ENCODE data around the gene CYBA. TPM values are rescaled to one million over a fixed set of nuclear protein-coding genes. Genes with fewer than 3 reads are reported as not detected.

The CYBA gene
- polyA plus RNA-seq (ENCODE audit: insufficient read length in 3 of 3), result 100 to 1,000 TPM in 2 of 3 donors, 10 to 100 TPM in 1; 92.4 to 157 (median 142) TPM
- long read RNA-seq, donor 1, transcript CYBA-201 (6 exons, 797 nt), result major isoform, 150 of 195 reads
- long read RNA-seq, donor 1, partial matches to known transcripts, result 39 of 195 reads
- long read RNA-seq, donor 1, other reads (novel, unspliced or antisense), result 0 of 195 reads
- long read RNA-seq, donor 2, transcript CYBA-201 (6 exons, 797 nt), result major isoform, 118 of 154 reads
- long read RNA-seq, donor 2, partial matches to known transcripts, result 31 of 154 reads
- long read RNA-seq, donor 2, other reads (novel, unspliced or antisense), result 0 of 154 reads
- long read RNA-seq, donor 3, transcript CYBA-201 (6 exons, 797 nt), result major isoform, 227 of 286 reads
- long read RNA-seq, donor 3, transcript CYBA-204 (4 exons, 1,052 nt), result minor isoform, 6 of 286 reads
- long read RNA-seq, donor 3, partial matches to known transcripts, result 51 of 286 reads
- long read RNA-seq, donor 3, other reads (novel, unspliced or antisense), result 0 of 286 reads
- long read RNA-seq, donor 4, transcript CYBA-201 (6 exons, 797 nt), result major isoform, 152 of 193 reads
- long read RNA-seq, donor 4, transcript CYBA-210 (5 exons, 1,415 nt), result minor isoform, 7 of 193 reads
- long read RNA-seq, donor 4, partial matches to known transcripts, result 32 of 193 reads
- long read RNA-seq, donor 4, other reads (novel, unspliced or antisense), result 0 of 193 reads
- long read RNA-seq, donor 5, result 0 reads
- long read RNA-seq, donor 6, transcript CYBA-204 (4 exons, 1,052 nt), result minor isoform, 8 of 170 reads
- long read RNA-seq, donor 6, transcript CYBA-210 (5 exons, 1,415 nt), result minor isoform, 5 of 170 reads
- long read RNA-seq, donor 6, transcript CYBA-201 (6 exons, 797 nt), result major isoform, 131 of 170 reads
- long read RNA-seq, donor 6, partial matches to known transcripts, result 26 of 170 reads
- long read RNA-seq, donor 6, other reads (novel, unspliced or antisense), result 0 of 170 reads
- long read RNA-seq, donor 7, transcript CYBA-210 (5 exons, 1,415 nt), result minor isoform, 9 of 225 reads
- long read RNA-seq, donor 7, transcript CYBA-204 (4 exons, 1,052 nt), result minor isoform, 8 of 225 reads
- long read RNA-seq, donor 7, transcript CYBA-201 (6 exons, 797 nt), result major isoform, 178 of 225 reads
- long read RNA-seq, donor 7, partial matches to known transcripts, result 30 of 225 reads
- long read RNA-seq, donor 7, other reads (novel, unspliced or antisense), result 0 of 225 reads
- long read RNA-seq, donor 8, result 0 reads
- long read RNA-seq, donor 9, transcript CYBA-201 (6 exons, 797 nt), result major isoform, 124 of 163 reads
- long read RNA-seq, donor 9, transcript CYBA-210 (5 exons, 1,415 nt), result minor isoform, 7 of 163 reads
- long read RNA-seq, donor 9, transcript CYBA-204 (4 exons, 1,052 nt), result minor isoform, 12 of 163 reads
- long read RNA-seq, donor 9, partial matches to known transcripts, result 19 of 163 reads
- long read RNA-seq, donor 9, other reads (novel, unspliced or antisense), result 0 of 163 reads
- long read RNA-seq, donor 10, transcript CYBA-204 (4 exons, 1,052 nt), result minor isoform, 5 of 203 reads
- long read RNA-seq, donor 10, transcript CYBA-201 (6 exons, 797 nt), result major isoform, 175 of 203 reads
- long read RNA-seq, donor 10, partial matches to known transcripts, result 20 of 203 reads
- long read RNA-seq, donor 10, other reads (novel, unspliced or antisense), result 0 of 203 reads
- long read RNA-seq, donor 11, transcript CYBA-204 (4 exons, 1,052 nt), result minor isoform, 5 of 157 reads
- long read RNA-seq, donor 11, transcript CYBA-201 (6 exons, 797 nt), result major isoform, 133 of 157 reads
- long read RNA-seq, donor 11, partial matches to known transcripts, result 18 of 157 reads
- long read RNA-seq, donor 11, other reads (novel, unspliced or antisense), result 0 of 157 reads
- long read RNA-seq, donor 12, transcript CYBA-201 (6 exons, 797 nt), result major isoform, 74 of 114 reads
- long read RNA-seq, donor 12, partial matches to known transcripts, result 36 of 114 reads
- long read RNA-seq, donor 12, other reads (novel, unspliced or antisense), result 0 of 114 reads
- long read RNA-seq, donor 13, result 0 reads
- long read RNA-seq, donor 14, transcript CYBA-201 (6 exons, 797 nt), result major isoform, 161 of 198 reads
- long read RNA-seq, donor 14, transcript CYBA-204 (4 exons, 1,052 nt), result minor isoform, 6 of 198 reads
- long read RNA-seq, donor 14, partial matches to known transcripts, result 27 of 198 reads
- long read RNA-seq, donor 14, other reads (novel, unspliced or antisense), result 0 of 198 reads
- long read RNA-seq, donor 15, transcript CYBA-201 (6 exons, 797 nt), result major isoform, 73 of 85 reads
- long read RNA-seq, donor 15, partial matches to known transcripts, result 8 of 85 reads
- long read RNA-seq, donor 15, other reads (novel, unspliced or antisense), result 0 of 85 reads
- long read RNA-seq, donor 16, transcript CYBA-204 (4 exons, 1,052 nt), result minor isoform, 5 of 487 reads
- long read RNA-seq, donor 16, transcript CYBA-201 (6 exons, 797 nt), result major isoform, 377 of 487 reads
- long read RNA-seq, donor 16, partial matches to known transcripts, result 99 of 487 reads
- long read RNA-seq, donor 16, other reads (novel, unspliced or antisense), result 0 of 487 reads

GRCh38 chr16:88650749-88651275 is at the start of gene CYBA:
TSS of gene CYBA (minus strand) at chr16:88651053. CDS start at chr16:88651013, 40 bp downstream.
- DNase-seq (ENCODE audit: extremely low read depth in 1 of 11, low read depth in 9 of 11, low spot score in 4 of 11), result no peak

DNA sequence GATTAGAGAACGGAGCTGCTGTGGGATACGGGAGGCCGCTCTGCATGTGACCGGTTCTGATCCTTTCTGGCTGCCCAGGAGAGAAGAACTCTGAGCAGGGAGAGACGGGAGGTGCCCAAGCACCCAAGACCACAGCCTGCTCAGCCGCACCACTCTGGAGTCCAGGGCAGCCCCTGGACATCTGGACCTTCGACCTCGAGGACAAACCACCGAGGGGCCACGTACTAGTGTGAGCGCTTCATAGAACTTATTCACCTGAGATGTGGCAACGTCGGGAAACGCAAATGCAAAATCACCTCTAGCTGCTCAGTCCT is 49.4 kb upstream of the CYBA start:
- no peak for DNase-seq (ENCODE audit: extremely low read depth in 1 of 11, low read depth in 9 of 11, low spot score in 4 of 11)

GRCh38 chr16:88699180-88699579 is 48.3 kb upstream of the CYBA start:
- no peak for DNase-seq (ENCODE audit: extremely low read depth in 1 of 11, low read depth in 9 of 11, low spot score in 4 of 11)

- no peak for DNase-seq (ENCODE audit: extremely low read depth in 1 of 11, low read depth in 9 of 11, low spot score in 4 of 11)
Measured at GRCh38 chr16:88698646-88699045, 47.8 kb upstream of the CYBA start.

GRCh38 chr16:88697831-88698615 is 47.2 kb upstream of the CYBA start:
- no peak for DNase-seq (ENCODE audit: extremely low read depth in 1 of 11, low read depth in 9 of 11, low spot score in 4 of 11)

- no peak for DNase-seq (ENCODE audit: extremely low read depth in 1 of 11, low read depth in 9 of 11, low spot score in 4 of 11)
Measured at GRCh38 chr16:88697116-88697830, 46.4 kb upstream of the CYBA start.

GRCh38 chr16:88696441-88696840 is 45.6 kb upstream of the CYBA start:
- DNase-seq (ENCODE audit: extremely low read depth in 1 of 11, low read depth in 9 of 11, low spot score in 4 of 11), result no peak

GRCh38 chr16:88695753-88696152 is 44.9 kb upstream of the CYBA start:
- DNase-seq (ENCODE audit: extremely low read depth in 1 of 11, low read depth in 9 of 11, low spot score in 4 of 11), result no peak

GRCh38 chr16:88695218-88695617 is 44.4 kb upstream of the CYBA start:
- DNase-seq (ENCODE audit: extremely low read depth in 1 of 11, low read depth in 9 of 11, low spot score in 4 of 11), result no peak

DNA sequence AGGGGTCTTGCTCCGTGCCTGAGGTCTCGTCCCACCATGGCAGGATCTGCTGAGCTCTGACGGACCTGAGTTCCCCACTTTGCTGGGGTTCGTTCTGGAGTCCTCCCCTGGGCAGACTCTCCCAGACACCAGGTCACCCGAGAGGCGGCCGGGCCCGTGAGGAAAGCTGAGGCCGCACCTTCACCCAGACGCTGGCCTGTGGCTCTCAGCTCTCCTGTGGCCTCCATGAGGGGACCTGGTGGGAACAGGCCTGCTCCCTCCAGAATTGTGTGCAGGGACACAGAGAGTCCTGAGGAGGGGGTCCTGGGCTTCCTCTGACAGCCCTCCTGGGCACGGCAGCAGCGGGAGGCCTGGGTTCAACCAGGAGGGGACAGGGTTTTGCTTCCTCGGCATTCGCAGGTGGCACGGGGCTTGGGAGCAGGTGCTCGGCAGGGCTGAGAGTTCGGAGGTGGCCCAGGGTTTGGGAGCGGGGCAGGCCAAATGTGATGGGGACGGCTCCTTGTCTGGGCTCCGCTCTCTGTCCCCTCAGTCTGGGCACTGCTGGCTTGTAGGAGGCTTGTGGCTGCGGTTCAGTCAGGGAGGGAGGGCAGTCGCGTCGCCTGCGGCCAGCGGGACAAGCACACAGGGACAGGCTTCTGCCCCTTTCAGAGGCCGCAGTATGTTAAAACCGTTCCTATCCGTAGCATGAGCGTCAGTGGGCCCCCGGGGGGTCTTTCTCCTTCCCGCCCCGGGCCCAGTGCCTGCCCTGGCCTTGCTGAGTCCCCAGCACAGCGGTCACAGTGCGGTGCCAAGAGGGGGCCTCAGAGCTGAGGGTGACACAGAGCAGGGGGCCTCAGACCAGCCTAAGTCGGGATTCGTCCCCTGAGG is 43.6 kb upstream of the CYBA start:
- DNase-seq (ENCODE audit: extremely low read depth in 1 of 11, low read depth in 9 of 11, low spot score in 4 of 11), result no peak

- DNase-seq (ENCODE audit: extremely low read depth in 1 of 11, low read depth in 9 of 11, low spot score in 4 of 11), result no peak
Measured at GRCh38 chr16:88693420-88694177, 42.7 kb upstream of the CYBA start.

DNA sequence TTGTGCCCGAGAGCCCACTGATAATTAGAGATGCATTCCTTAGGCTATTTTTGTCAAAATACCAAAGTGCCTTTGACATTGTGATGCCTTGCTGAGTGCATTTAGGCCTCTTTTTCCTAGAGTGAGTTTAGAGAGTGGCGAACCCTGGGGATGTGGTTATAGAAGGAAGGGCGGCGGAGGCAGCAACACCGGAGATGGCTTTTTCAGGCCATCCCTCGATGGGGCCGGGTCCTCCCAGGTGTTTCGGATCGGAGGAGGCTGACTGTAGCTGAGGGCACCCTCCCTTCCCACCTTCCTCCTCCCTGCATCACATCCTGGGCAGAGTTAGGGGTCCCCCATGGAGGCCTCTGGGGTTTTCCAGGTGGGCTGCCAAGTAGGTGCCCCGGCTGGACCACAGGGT is 42.0 kb upstream of the CYBA start:
- DNase-seq (ENCODE audit: extremely low read depth in 1 of 11, low read depth in 9 of 11, low spot score in 4 of 11), result no peak

GRCh38 chr16:88691924-88692560 is 41.2 kb upstream of the CYBA start:
- DNase-seq (ENCODE audit: extremely low read depth in 1 of 11, low read depth in 9 of 11, low spot score in 4 of 11), result no peak
